Neural cell (in vitro differentiated cells): ENCODE measurements around the gene PBX3. TPM values are rescaled to one million over a fixed set of nuclear protein-coding genes. Genes with fewer than 3 reads are reported as not detected.

Experiments
- H2AFZ ChIP-seq: fragments of 200-600, 300-800 bp; sonication (generic), shearing (Covaris generic); 2 replicates; pipeline ENCODE4 v1.6.0; 2014; ENCODE audit warnings: low read depth, mild to moderate bottlenecking, antibody characterized with exemption, low read length, moderate library complexity
- H3F3A ChIP-seq: fragments of 200-600 bp; shearing (Covaris generic); 2 replicates; pipeline ENCODE4 v1.6.1; 2016; ENCODE audit warnings: mild to moderate bottlenecking, moderate library complexity, mixed read lengths, antibody characterized with exemption, low read length; ENCODE audit not compliant: insufficient read depth, poor library complexity, severe bottlenecking
- H3K27ac ChIP-seq: fragments of 200-600, 300-800 bp; sonication (generic), shearing (Covaris generic); 2 replicates; pipeline ENCODE4 v1.5.1; 2014; ENCODE audit warnings: mild to moderate bottlenecking, low read length, moderate library complexity
- H3K27me3 ChIP-seq: fragments of 300-800, 200-600 bp; sonication (generic), shearing (Covaris generic); 2 replicates; pipeline ENCODE4 v1.6.0; 2014; ENCODE audit warnings: mild to moderate bottlenecking, low read depth, low read length, moderate library complexity; ENCODE audit not compliant: insufficient read depth
- H3K36me3 ChIP-seq: fragments of 300-800, 200-600 bp; sonication (generic), shearing (Covaris generic); 2 replicates; pipeline ENCODE4 v1.5.1; 2014; ENCODE audit warnings: mild to moderate bottlenecking, antibody characterized with exemption, low read length, moderate library complexity; ENCODE audit not compliant: insufficient read depth
- H3K4me2 ChIP-seq: fragments of 300-800, 200-600 bp; sonication (generic), shearing (Covaris generic); 2 replicates; pipeline ENCODE4 v1.6.0; 2014; ENCODE audit warnings: mild to moderate bottlenecking, low read length
- H3K4me3 ChIP-seq: fragments of 300-800, 200-600 bp; sonication (generic), shearing (Covaris generic); 2 replicates; pipeline ENCODE4 v1.5.1; 2014; ENCODE audit warnings: mild to moderate bottlenecking, low read length, moderate library complexity
- H3K79me2 ChIP-seq: fragments of 200-600 bp; shearing (Covaris generic); replicated peaks from 2 replicates; pipeline ENCODE4 v1.6.0; 2014; ENCODE audit warnings: mild to moderate bottlenecking, low read length, moderate library complexity; ENCODE audit not compliant: insufficient read depth
- H3K9ac ChIP-seq: fragments of 300-800, 200-600 bp; sonication (generic), shearing (Covaris generic); 2 replicates; pipeline ENCODE4 v1.6.1; 2016; ENCODE audit warnings: mild to moderate bottlenecking, low read length, mixed read lengths
- H3K9me2 ChIP-seq: fragments of 200-600 bp; shearing (Covaris generic); 2 replicates; pipeline ENCODE4 v1.6.1; 2016; ENCODE audit warnings: mild to moderate bottlenecking, low read length, mixed read lengths; ENCODE audit not compliant: insufficient read depth
- H3K9me3 ChIP-seq: fragments of 200-600, 300-800 bp; sonication (generic), shearing (Covaris generic); 2 replicates; pipeline ENCODE4 v1.6.1; 2016; ENCODE audit warnings: mild to moderate bottlenecking, mixed run types, low read length, moderate library complexity, mixed read lengths
- H4K20me1 ChIP-seq: fragments of 200-600 bp; shearing (Covaris generic); 2 replicates; pipeline ENCODE4 v1.6.1; 2016; ENCODE audit warnings: mild to moderate bottlenecking, mixed run types; ENCODE audit not compliant: insufficient read depth
- EP300 ChIP-seq: fragments of 450-650 bp; conservative IDR thresholded peaks from 2 replicates; pipeline ENCODE4 v1.6.1; 2014; ENCODE audit warnings: antibody characterized with exemption, mild to moderate bottlenecking, moderate library complexity; ENCODE audit not compliant: poor library complexity, severe bottlenecking
- EZH2 ChIP-seq: fragments of 200-600, 300-800 bp; shearing (Covaris generic), sonication (generic); IDR thresholded peaks from 2 replicates; pipeline ENCODE4 v1.6.1; 2014; ENCODE audit warnings: antibody characterized with exemption, low read length, borderline replicate concordance, mild to moderate bottlenecking; ENCODE audit not compliant: insufficient read depth, poor library complexity, severe bottlenecking
- MXI1 ChIP-seq: fragments of 450-650 bp; conservative IDR thresholded peaks from 2 replicates; pipeline ENCODE4 v1.6.1; 2014; ENCODE audit warnings: antibody characterized with exemption, mild to moderate bottlenecking; ENCODE audit not compliant: poor library complexity, severe bottlenecking
- POLR2AphosphoS5 ChIP-seq: IDR thresholded peaks from 2 replicates; pipeline ENCODE4 v1.6.1; 2012
- RAD21 ChIP-seq: fragments of 450-650 bp; conservative IDR thresholded peaks from 2 replicates; pipeline ENCODE4 v1.6.1; 2014; ENCODE audit warnings: antibody characterized with exemption, mild to moderate bottlenecking, moderate library complexity
- SMC3 ChIP-seq: fragments of 450-650 bp; conservative IDR thresholded peaks from 2 replicates; pipeline ENCODE4 v1.6.1; 2014; ENCODE audit warnings: antibody characterized with exemption, mild to moderate bottlenecking, moderate library complexity; ENCODE audit not compliant: poor library complexity
- TAF1 ChIP-seq: IDR thresholded peaks from 2 replicates; pipeline ENCODE4 v1.6.1; 2012; ENCODE audit warnings: low read depth
- polyA plus RNA-seq: library from polyadenylated mRNA; depleted of rRNA; stranded (reverse); fragments of >200 nt; gene quantifications from 2 replicates; pipeline ENCODE4 v1.2.3, GENCODE V29; 2014
- TF ChIP-seq, protein P1 (sequence below): fragments of 450-650 bp; IDR thresholded peaks from 2 replicates; pipeline ENCODE4 v1.5.1; 2014; ENCODE audit warnings: antibody characterized with exemption, mild to moderate bottlenecking, moderate library complexity; ENCODE audit not compliant: poor library complexity, severe bottlenecking
- TF ChIP-seq, protein P2 (sequence below): IDR thresholded peaks from 2 replicates; pipeline ENCODE4 v1.6.1; 2012; ENCODE audit warnings: borderline replicate concordance

The PBX3 gene
- polyA plus RNA-seq, 1 donor from 2014 or later, result 398 TPM

DNA sequence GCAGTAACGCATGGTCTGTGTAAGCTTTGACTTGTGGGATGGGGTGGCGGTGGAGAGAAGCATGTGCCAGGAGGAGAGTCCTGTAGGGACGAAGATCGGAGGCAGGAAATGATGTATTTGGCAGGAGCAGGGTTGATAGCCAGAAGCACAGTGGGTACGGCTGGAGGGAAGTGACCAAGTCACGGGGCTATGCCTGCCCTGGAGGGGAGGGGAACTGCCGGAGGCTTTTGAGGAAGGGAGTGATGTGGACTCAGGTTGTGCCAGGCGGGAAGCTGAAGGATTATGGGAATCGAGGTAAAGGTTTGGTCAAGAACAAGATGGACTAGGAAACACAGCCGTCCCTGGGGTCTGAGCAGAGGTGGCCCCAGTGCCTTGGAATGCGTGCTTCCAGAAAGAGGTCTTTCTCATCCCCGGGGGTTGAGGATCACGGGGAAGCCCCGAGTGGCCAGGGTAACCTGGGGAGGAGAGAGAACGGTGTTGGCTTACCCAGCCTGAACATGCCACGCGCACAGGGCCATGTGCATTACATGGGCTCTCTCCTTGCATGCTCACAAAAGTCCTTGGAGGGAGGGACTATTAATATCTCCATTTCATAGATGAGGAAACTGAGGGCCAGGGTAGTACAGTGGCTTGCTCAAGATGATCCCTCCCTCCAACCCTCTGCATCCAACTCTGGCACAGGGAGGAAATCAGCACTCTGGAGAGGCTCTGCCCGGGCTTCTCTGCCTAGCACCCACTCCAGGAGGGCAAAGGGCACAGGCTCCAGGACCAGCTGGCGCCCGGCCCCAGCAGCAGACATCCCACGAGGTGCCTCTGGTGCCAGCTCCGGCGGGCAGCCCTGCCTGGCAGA is 253.8 kb downstream of the PBX3 start:
- Histone ChIP-seq H2AFZ (no peak overlapping the region), H4K20me1 (no peaks in the 10 kb centered on the region), H3K4me2 (no peak overlapping the region), H3F3A (no peaks in the 10 kb centered on the region), H3K79me2 (no peaks in the 10 kb centered on the region), H3K4me3 (no peak overlapping the region), H3K9me3 (no peaks in the 10 kb centered on the region), H3K36me3 (no peaks in the 10 kb centered on the region), H3K9ac (no peak overlapping the region), H3K9me2 (no peaks in the 10 kb centered on the region), H3K27me3 (no peaks in the 10 kb centered on the region), H3K27ac (no peak overlapping the region)
- TF ChIP-seq RAD21, result no peak
- no peak for TF ChIP-seq SMC3
- no peak for TF ChIP-seq TAF1
- TF ChIP-seq MXI1, result no peak
- no peak for TF ChIP-seq EP300
- TF ChIP-seq POLR2AphosphoS5, result no peak
- TF ChIP-seq, protein P1, sequence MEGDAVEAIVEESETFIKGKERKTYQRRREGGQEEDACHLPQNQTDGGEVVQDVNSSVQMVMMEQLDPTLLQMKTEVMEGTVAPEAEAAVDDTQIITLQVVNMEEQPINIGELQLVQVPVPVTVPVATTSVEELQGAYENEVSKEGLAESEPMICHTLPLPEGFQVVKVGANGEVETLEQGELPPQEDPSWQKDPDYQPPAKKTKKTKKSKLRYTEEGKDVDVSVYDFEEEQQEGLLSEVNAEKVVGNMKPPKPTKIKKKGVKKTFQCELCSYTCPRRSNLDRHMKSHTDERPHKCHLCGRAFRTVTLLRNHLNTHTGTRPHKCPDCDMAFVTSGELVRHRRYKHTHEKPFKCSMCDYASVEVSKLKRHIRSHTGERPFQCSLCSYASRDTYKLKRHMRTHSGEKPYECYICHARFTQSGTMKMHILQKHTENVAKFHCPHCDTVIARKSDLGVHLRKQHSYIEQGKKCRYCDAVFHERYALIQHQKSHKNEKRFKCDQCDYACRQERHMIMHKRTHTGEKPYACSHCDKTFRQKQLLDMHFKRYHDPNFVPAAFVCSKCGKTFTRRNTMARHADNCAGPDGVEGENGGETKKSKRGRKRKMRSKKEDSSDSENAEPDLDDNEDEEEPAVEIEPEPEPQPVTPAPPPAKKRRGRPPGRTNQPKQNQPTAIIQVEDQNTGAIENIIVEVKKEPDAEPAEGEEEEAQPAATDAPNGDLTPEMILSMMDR, result no peak
- TF ChIP-seq EZH2, result no peak
- TF ChIP-seq, protein P2, sequence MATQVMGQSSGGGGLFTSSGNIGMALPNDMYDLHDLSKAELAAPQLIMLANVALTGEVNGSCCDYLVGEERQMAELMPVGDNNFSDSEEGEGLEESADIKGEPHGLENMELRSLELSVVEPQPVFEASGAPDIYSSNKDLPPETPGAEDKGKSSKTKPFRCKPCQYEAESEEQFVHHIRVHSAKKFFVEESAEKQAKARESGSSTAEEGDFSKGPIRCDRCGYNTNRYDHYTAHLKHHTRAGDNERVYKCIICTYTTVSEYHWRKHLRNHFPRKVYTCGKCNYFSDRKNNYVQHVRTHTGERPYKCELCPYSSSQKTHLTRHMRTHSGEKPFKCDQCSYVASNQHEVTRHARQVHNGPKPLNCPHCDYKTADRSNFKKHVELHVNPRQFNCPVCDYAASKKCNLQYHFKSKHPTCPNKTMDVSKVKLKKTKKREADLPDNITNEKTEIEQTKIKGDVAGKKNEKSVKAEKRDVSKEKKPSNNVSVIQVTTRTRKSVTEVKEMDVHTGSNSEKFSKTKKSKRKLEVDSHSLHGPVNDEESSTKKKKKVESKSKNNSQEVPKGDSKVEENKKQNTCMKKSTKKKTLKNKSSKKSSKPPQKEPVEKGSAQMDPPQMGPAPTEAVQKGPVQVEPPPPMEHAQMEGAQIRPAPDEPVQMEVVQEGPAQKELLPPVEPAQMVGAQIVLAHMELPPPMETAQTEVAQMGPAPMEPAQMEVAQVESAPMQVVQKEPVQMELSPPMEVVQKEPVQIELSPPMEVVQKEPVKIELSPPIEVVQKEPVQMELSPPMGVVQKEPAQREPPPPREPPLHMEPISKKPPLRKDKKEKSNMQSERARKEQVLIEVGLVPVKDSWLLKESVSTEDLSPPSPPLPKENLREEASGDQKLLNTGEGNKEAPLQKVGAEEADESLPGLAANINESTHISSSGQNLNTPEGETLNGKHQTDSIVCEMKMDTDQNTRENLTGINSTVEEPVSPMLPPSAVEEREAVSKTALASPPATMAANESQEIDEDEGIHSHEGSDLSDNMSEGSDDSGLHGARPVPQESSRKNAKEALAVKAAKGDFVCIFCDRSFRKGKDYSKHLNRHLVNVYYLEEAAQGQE, result no peak

DNA sequence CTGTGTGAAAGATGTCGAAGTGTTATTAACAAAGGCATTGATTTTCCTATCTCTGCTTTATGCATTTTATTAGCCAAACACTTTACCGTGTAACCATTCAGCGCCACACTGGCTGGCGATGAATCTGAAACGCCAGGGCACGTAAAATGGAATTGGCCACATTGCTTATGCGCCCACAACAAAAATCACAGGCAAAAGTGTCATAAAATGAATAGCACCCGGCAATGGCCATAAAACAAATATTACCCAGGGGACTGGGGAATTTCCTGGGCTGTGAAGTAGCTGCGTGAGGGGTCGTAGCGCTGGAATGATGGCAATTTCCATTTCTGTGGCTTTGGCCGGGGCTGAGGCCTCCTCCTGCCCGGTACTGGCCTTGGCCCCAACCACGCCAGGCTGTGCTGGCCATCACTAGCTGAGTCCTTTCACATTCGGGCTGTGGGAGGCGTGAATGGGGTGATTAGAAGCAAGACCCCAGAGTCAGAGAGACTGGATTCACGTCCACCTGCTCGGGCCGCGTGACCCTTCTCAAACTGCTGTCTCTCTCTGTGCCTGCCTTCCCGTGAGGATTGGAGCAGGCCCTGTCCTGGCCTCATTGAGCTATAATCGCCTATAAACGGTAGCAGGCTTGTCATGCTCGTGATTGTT is 254.5 kb downstream of the PBX3 start:
- Histone ChIP-seq H4K20me1 (no peaks in the 10 kb centered on the region), H3K9ac (no peak overlapping the region), H3K9me2 (no peaks in the 10 kb centered on the region), H3K9me3 (no peaks in the 10 kb centered on the region), H3K27ac (no peak overlapping the region), H3F3A (no peaks in the 10 kb centered on the region), H3K79me2 (no peaks in the 10 kb centered on the region), H3K4me3 (no peak overlapping the region), H3K27me3 (no peaks in the 10 kb centered on the region), H3K36me3 (no peaks in the 10 kb centered on the region), H2AFZ (no peak overlapping the region), H3K4me2 (no peak overlapping the region)
- TF ChIP-seq, protein P1, result no peak
- TF ChIP-seq TAF1 (no peak), EP300 (no peak), POLR2AphosphoS5 (no peak), SMC3 (no peak)
